Lower leg skin (tissue), 4 donors: Measurements from ENCODE around the gene LKAAEAR1. TPM values are rescaled to one million over a fixed set of nuclear protein-coding genes. Genes with fewer than 3 reads are reported as not detected.

Experiments
- DNase-seq, 2 donors: peaks; one replicate each; pipeline ENCODE4 v3.0.0-alpha.2; 2019; ENCODE audit warnings: low spot score in 2 of 2
- H3K4me3 ChIP-seq: fragments of 200-600 bp; sonication (generic); 2 replicates; pipeline ENCODE4 v1.5.1; 2017; ENCODE audit warnings: mild to moderate bottlenecking, low read depth; ENCODE audit not compliant: poor library complexity, severe bottlenecking
- CTCF ChIP-seq, 3 donors: fragments of 450-650 bp; IDR thresholded peaks; one replicate each; pipeline ENCODE4 v1.5.1; 2016; ENCODE audit warnings: antibody characterized with exemption in 3 of 3, mild to moderate bottlenecking in 3 of 3, moderate library complexity in 2 of 3
- POLR2A ChIP-seq, 2 donors: fragments of 450-650 bp; IDR thresholded peaks; one replicate each; pipeline ENCODE4 v1.6.1; 2016 to 2017; ENCODE audit warnings: antibody characterized with exemption in 2 of 2, mild to moderate bottlenecking in 1 of 2, moderate library complexity in 1 of 2
- WGBS, 2 donors: methylation state at CpG; one replicate each; pipeline ENCODE4 v1.1.5; 2018; 5-methylcytosine and 5-hydroxymethylcytosine counted together
- intact Hi-C: fragments of 100-400 bp; cut with DNase I; formaldehyde crosslinking; loops from one replicate; pipeline ENCODE4 v1.15.0; 2023; ENCODE audit warnings: low total_unique reads
- total RNA-seq, 4 donors: library from RNA; depleted of rRNA; stranded (reverse); fragments of >200 nt; gene quantifications; one replicate each; pipeline ENCODE4 v1.1.0, GENCODE V29; 2016

LKAAEAR1 gene
- total RNA-seq, 4 donors from 2014 or later = 0.91 TPM; not detected in 3

- TF ChIP-seq CTCF (IDR thresholded peaks at IDR 0.05) (no peak), POLR2A (IDR thresholded peaks at IDR 0.05) (no peak)
- intact Hi-C loops = no loop called here
- DNase-seq = no peak
- H3K4me3 ChIP-seq = no peak overlapping the region
- 82 to 83% methylated on average over 12 to 13 of the region's 15 CpGs for WGBS, 2 donors
These were observed 32.5 kb downstream of the LKAAEAR1 start for GRCh38 chr20:64051561-64052325.

- no peak for DNase-seq
These were observed 33.2 kb downstream of the LKAAEAR1 start for GRCh38 chr20:64051033-64051452.

GRCh38 chr20:64050261-64051032 is 33.8 kb downstream of the LKAAEAR1 start:
- intact Hi-C loops = no loop called here
- 67 to 68% methylated on average over 18 to 19 of the region's 23 CpGs for WGBS, 2 donors

More at GRCh38 chr20:64051033-64051452, 33.2 kb downstream of the LKAAEAR1 start:
- no peak overlapping the region for H3K4me3 ChIP-seq
- intact Hi-C loops = no loop called here
- TF ChIP-seq CTCF (IDR thresholded peaks at IDR 0.05) = no peak
- no peak for TF ChIP-seq POLR2A (IDR thresholded peaks at IDR 0.05)
- 68 to 83% methylated on average over 10 to 11 of the region's 11 CpGs for WGBS, 2 donors

GRCh38 chr20:64049878-64050260 is 34.3 kb downstream of the LKAAEAR1 start:
- H3K4me3 ChIP-seq = no peak overlapping the region
- 40 to 62% methylated on average over 3 to 6 of the region's 16 CpGs for WGBS, 2 donors
- TF ChIP-seq CTCF (IDR thresholded peaks at IDR 0.05) (no peak), POLR2A (IDR thresholded peaks at IDR 0.05) (no peak)
- no peak for DNase-seq
- intact Hi-C loops = no loop called here

More at GRCh38 chr20:64050261-64051032, 33.8 kb downstream of the LKAAEAR1 start:
- no peak overlapping the region for H3K4me3 ChIP-seq
- TF ChIP-seq CTCF (IDR thresholded peaks at IDR 0.05) (no peak), POLR2A (IDR thresholded peaks at IDR 0.05) (no peak)
- no peak for DNase-seq

GRCh38 chr20:64049060-64049877 is 34.9 kb downstream of the LKAAEAR1 start, which contains the start of gene SOX18:
Gene SOX18, minus strand, starts transcription at chr20:64049639. Its CDS starts 123 bp downstream, at chr20:64049516.
- no peak within 1 kb of the TSS for H3K4me3 ChIP-seq
- no peak for DNase-seq
- intact Hi-C loops = no loop called here
- WGBS, 2 donors = 0% methylated on average over 5 to 21 of the region's 111 CpGs
- TF ChIP-seq POLR2A (IDR thresholded peaks at IDR 0.05) = no peak
- no peak for TF ChIP-seq CTCF (IDR thresholded peaks at IDR 0.05)
